Duodenal mucosa (tissue), 2 donors: Measurements from ENCODE around the gene CCND2.

Source experiments
- H3K27ac ChIP-seq: one replicate; pipeline ENCODE4 v1.7.0; 2013; ENCODE audit warnings: low read depth, low read length
- H3K27me3 ChIP-seq, 2 donors: one replicate each; pipeline ENCODE4 v1.7.0; 2013; ENCODE audit warnings: low read length in 2 of 2, control low read depth in 1 of 2; ENCODE audit not compliant: insufficient read depth in 2 of 2, control insufficient read depth in 1 of 2
- H3K36me3 ChIP-seq, 2 donors: one replicate each; pipeline ENCODE4 v1.7.0; 2013; ENCODE audit warnings: low read length in 2 of 2, control low read depth in 1 of 2; ENCODE audit not compliant: insufficient read depth in 2 of 2, control insufficient read depth in 1 of 2
- H3K4me1 ChIP-seq, 2 donors: one replicate each; pipeline ENCODE4 v1.7.0; 2013; ENCODE audit warnings: low read length in 2 of 2, control low read depth in 1 of 2; ENCODE audit not compliant: insufficient read depth in 2 of 2, control insufficient read depth in 1 of 2
- H3K4me3 ChIP-seq, 2 donors: one replicate each; pipeline ENCODE4 v1.7.0; 2013; ENCODE audit warnings: low read length in 2 of 2, low read depth in 1 of 2
- H3K9ac ChIP-seq, 2 donors: one replicate each; pipeline ENCODE4 v1.7.0; 2013; ENCODE audit warnings: low read length in 2 of 2, low read depth in 1 of 2
- H3K9me3 ChIP-seq, 2 donors: one replicate each; pipeline ENCODE4 v1.7.0; 2013; ENCODE audit warnings: low read length in 2 of 2, control low read depth in 1 of 2; ENCODE audit not compliant: control insufficient read depth in 1 of 2

CCND2 gene

GRCh38 chr12:4252601-4253000 is 21.0 kb upstream of the CCND2 start:
- no peak overlapping the region for H3K4me3 ChIP-seq
- H3K36me3 ChIP-seq: no peaks in the 10 kb centered on the region
- H3K9me3 ChIP-seq: no peaks in the 10 kb centered on the region
- H3K27me3 ChIP-seq: peaks cover 0 to 4% of the 10 kb centered on the region in 2 donors
- H3K27ac ChIP-seq: no peak overlapping the region
- H3K9ac ChIP-seq: no peak overlapping the region
- H3K4me1 ChIP-seq: no peaks in the 10 kb centered on the region

GRCh38 chr12:4256043-4256826 is 17.3 kb upstream of the CCND2 start:
- H3K27me3 ChIP-seq: peaks cover 0 to 4% of the 10 kb centered on the region in 2 donors
- no peaks in the 10 kb centered on the region for H3K4me1 ChIP-seq
- H3K36me3 ChIP-seq: no peaks in the 10 kb centered on the region
- no peaks in the 10 kb centered on the region for H3K9me3 ChIP-seq
- H3K27ac ChIP-seq: no peak overlapping the region
- no peak overlapping the region for H3K9ac ChIP-seq
- no peak overlapping the region for H3K4me3 ChIP-seq

GRCh38 chr12:4257442-4257841 is 16.1 kb upstream of the CCND2 start:
- no peaks in the 10 kb centered on the region for H3K9me3 ChIP-seq
- H3K27ac ChIP-seq: no peak overlapping the region
- no peaks in the 10 kb centered on the region for H3K4me1 ChIP-seq
- no peak overlapping the region for H3K9ac ChIP-seq
- no peaks in the 10 kb centered on the region for H3K36me3 ChIP-seq
- no peaks in the 10 kb centered on the region for H3K27me3 ChIP-seq
- H3K4me3 ChIP-seq: no peak overlapping the region

GRCh38 chr12:4259099-4259498 is 14.5 kb upstream of the CCND2 start:
- H3K9ac ChIP-seq: no peak overlapping the region
- H3K27ac ChIP-seq: no peak overlapping the region
- no peaks in the 10 kb centered on the region for H3K27me3 ChIP-seq
- H3K4me3 ChIP-seq: no peak overlapping the region
- H3K9me3 ChIP-seq: no peaks in the 10 kb centered on the region
- no peaks in the 10 kb centered on the region for H3K36me3 ChIP-seq
- no peaks in the 10 kb centered on the region for H3K4me1 ChIP-seq

- no peak overlapping the region for H3K4me3 ChIP-seq
- no peak overlapping the region for H3K9ac ChIP-seq
- no peaks in the 10 kb centered on the region for H3K9me3 ChIP-seq
- no peaks in the 10 kb centered on the region for H3K36me3 ChIP-seq
- H3K27ac ChIP-seq: no peak overlapping the region
- H3K4me1 ChIP-seq: no peaks in the 10 kb centered on the region
- no peaks in the 10 kb centered on the region for H3K27me3 ChIP-seq
Observed at GRCh38 chr12:4261655-4262054, 11.9 kb upstream of the CCND2 start.

GRCh38 chr12:4265280-4265679 is 8.3 kb upstream of the CCND2 start:
- Histone ChIP-seq H3K36me3 (no peaks in the 10 kb centered on the region), H3K27me3 (peaks cover 0 to 10% of the 10 kb centered on the region in 2 donors), H3K4me3 (no peak overlapping the region), H3K9ac (no peak overlapping the region), H3K4me1 (peaks cover 9 to 12% of the 10 kb centered on the region in 2 donors), H3K9me3 (no peaks in the 10 kb centered on the region), H3K27ac (no peak overlapping the region)

GRCh38 chr12:4266990-4267389 is 6.6 kb upstream of the CCND2 start:
- Histone ChIP-seq H3K4me1 (peaks cover 14 to 17% of the 10 kb centered on the region in 2 donors), H3K27me3 (peaks cover 0 to 10% of the 10 kb centered on the region in 2 donors)

GRCh38 chr12:4267704-4268328 is 5.7 kb upstream of the CCND2 start:
- H3K36me3 ChIP-seq: no peaks in the 10 kb centered on the region
- H3K4me3 ChIP-seq: no peak overlapping the region
- H3K9me3 ChIP-seq: no peaks in the 10 kb centered on the region
- H3K27me3 ChIP-seq: peaks cover 0 to 10% of the 10 kb centered on the region in 2 donors
- H3K4me1 ChIP-seq: peaks cover 20 to 24% of the 10 kb centered on the region in 2 donors
- H3K9ac ChIP-seq: no peak overlapping the region
- no peak overlapping the region for H3K27ac ChIP-seq

More at GRCh38 chr12:4266990-4267389, 6.6 kb upstream of the CCND2 start:
- H3K4me3 ChIP-seq: no peak overlapping the region
- H3K27ac ChIP-seq: no peak overlapping the region
- no peaks in the 10 kb centered on the region for H3K36me3 ChIP-seq
- no peak overlapping the region for H3K9ac ChIP-seq
- no peaks in the 10 kb centered on the region for H3K9me3 ChIP-seq

GRCh38 chr12:4268329-4269181 is 5.0 kb upstream of the CCND2 start:
- Histone ChIP-seq H3K4me1 (peaks cover 25 to 29% of the 10 kb centered on the region in 2 donors), H3K9me3 (no peaks in the 10 kb centered on the region), H3K9ac (peak overlapping the region; percentile 62 to 66), H3K36me3 (no peaks in the 10 kb centered on the region), H3K27me3 (peaks cover 0 to 10% of the 10 kb centered on the region in 2 donors), H3K4me3 (peak overlapping the region; percentile 64 to 78), H3K27ac (no peak overlapping the region)
